Measurements from ENCODE around the gene C4orf36. TPM values are rescaled to one million over a fixed set of nuclear protein-coding genes. Genes with fewer than 3 reads are reported as not detected.
"Not testable (repeated sequence)": the region's sequence is repeated elsewhere in the genome, so short reads cannot be mapped to it uniquely, and the experiment has no call there.

C4orf36 gene
- polyA plus RNA-seq, 3 donors, result 1.5 to 2.8 (median 2.2) TPM

- no peak for DNase-seq
These were observed 25.2 kb upstream of the C4orf36 start for GRCh38 chr4:86917212-86918039.

GRCh38 chr4:86916392-86916791 is 24.2 kb upstream of the C4orf36 start:
- DNase-seq, result no peak

GRCh38 chr4:86910820-86911684 is 18.8 kb upstream of the C4orf36 start:
- no peak for DNase-seq

- DNase-seq, result no peak
These were observed 18.1 kb upstream of the C4orf36 start for GRCh38 chr4:86910369-86910768.

GRCh38 chr4:86909546-86910295 is 17.5 kb upstream of the C4orf36 start:
- DNase-seq, result no peak

- no peak for DNase-seq
These were observed 16.0 kb upstream of the C4orf36 start for GRCh38 chr4:86908251-86908657.

GRCh38 chr4:86901864-86902263 is 9.6 kb upstream of the C4orf36 start:
- DNase-seq, result no peak

- DNase-seq, result no peak
These were observed 6.3 kb upstream of the C4orf36 start for GRCh38 chr4:86898562-86898961.

- no peak for DNase-seq
These were observed 4.4 kb upstream of the C4orf36 start for GRCh38 chr4:86896596-86896995.

GRCh38 chr4:86895692-86896488 is 3.7 kb upstream of the C4orf36 start:
- peak; percentile 72 for DNase-seq

GRCh38 chr4:86894455-86894854 is 2.2 kb upstream of the C4orf36 start:
- no peak for DNase-seq

GRCh38 chr4:86893136-86893535 is 914 bp upstream of the C4orf36 start:
- no peak for DNase-seq

GRCh38 chr4:86892636-86892960 is 376 bp upstream of the C4orf36 start:
- DNase-seq, result no peak

- no peak for DNase-seq
These were observed 1.4 kb downstream of the C4orf36 start for GRCh38 chr4:86890790-86891189.

GRCh38 chr4:86879641-86880040 is 12.6 kb downstream of the C4orf36 start:
- no peak for DNase-seq

- DNase-seq, result no peak
These were observed 13.6 kb downstream of the C4orf36 start for GRCh38 chr4:86878640-86879039.

- peak; percentile 4 for DNase-seq
These were observed 15.1 kb downstream of the C4orf36 start for GRCh38 chr4:86876894-86877685.

- DNase-seq, result not testable (repeated sequence)
These were observed 16.8 kb downstream of the C4orf36 start for GRCh38 chr4:86875436-86875835.

GRCh38 chr4:86872135-86872534 is 20.1 kb downstream of the C4orf36 start:
- DNase-seq, result no peak

- DNase-seq, result no peak
These were observed 21.7 kb downstream of the C4orf36 start for GRCh38 chr4:86870442-86871069.
